H1 (cell line): ENCODE measurements around the gene OR2T34. TPM values are rescaled to one million over a fixed set of nuclear protein-coding genes. Genes with fewer than 3 reads are reported as not detected.
A peak's percentile ranks its signal among the peaks of the same experiment; 100 is the strongest.
"Not testable (repeated sequence)": the region's sequence is repeated elsewhere in the genome, so short reads cannot be mapped to it uniquely, and the experiment has no call there.

Source experiments
- CTCF ChIA-PET: fragments of 300-600 bp; sonication (Branson Sonifier 250); formaldehyde crosslinking; loops from one replicate; lab custom pipeline; 2021; ENCODE audit not compliant: partially characterized antibody; lab: Charles Lee
- POLR2A ChIA-PET: fragments of 300-600 bp; sonication (Branson Sonifier 250); formaldehyde crosslinking; loops from one replicate; lab custom pipeline; 2021; ENCODE audit warnings: inconsistent platforms; ENCODE audit not compliant: partially characterized antibody; lab: Charles Lee
- DNase-seq, 2 experiments: peaks; one replicate each; pipeline versions ENCODE4 v3.0.0 to v3.0.0-alpha.2; 2010 to 2022; ENCODE audit warnings: low spot score in 2 of 2, low read depth in 1 of 2, mixed read lengths in 1 of 2
- FAIRE-seq: peaks from 2 replicates; lab custom pipeline; 2011; peaks lifted over from hg19 to GRCh38; lab: Jason Lieb, UNC
- H2AFZ ChIP-seq: 2 replicates; pipeline ENCODE4 v1.8.1; 2012; ENCODE audit warnings: low read length, inconsistent platforms
- H2AK5ac ChIP-seq: 2 replicates; pipeline ENCODE4 v1.6.1; 2013; ENCODE audit warnings: low read depth, low read length
- H2BK120ac ChIP-seq: replicated peaks from 2 replicates; pipeline ENCODE3; 2013; ENCODE audit warnings: low read depth, low read length, inconsistent platforms
- H2BK12ac ChIP-seq: 2 replicates; pipeline ENCODE4 v1.6.1; 2013; ENCODE audit warnings: low read depth, low read length
- H2BK15ac ChIP-seq: 2 replicates; pipeline ENCODE4 v1.6.1; 2013; ENCODE audit warnings: low read length
- H2BK20ac ChIP-seq: 2 replicates; pipeline ENCODE4 v1.6.1; 2013; ENCODE audit warnings: low read length
- H2BK5ac ChIP-seq: 2 replicates; pipeline ENCODE4 v1.6.1; 2013; ENCODE audit warnings: low read depth, low read length
- H3K14ac ChIP-seq: 2 replicates; pipeline ENCODE4 v1.6.1; 2013; ENCODE audit warnings: inconsistent platforms; ENCODE audit not compliant: insufficient read length
- H3K18ac ChIP-seq: 2 replicates; pipeline ENCODE4 v1.6.1; 2013; ENCODE audit warnings: low read length; ENCODE audit errors: extremely low read depth
- H3K23ac ChIP-seq: 2 replicates; pipeline ENCODE4 v1.6.1; 2013; ENCODE audit warnings: inconsistent platforms; ENCODE audit not compliant: insufficient read length
- H3K23me2 ChIP-seq: 2 replicates; pipeline ENCODE4 v1.6.1; 2013; ENCODE audit warnings: low read depth, low read length
- H3K27ac ChIP-seq: 2 replicates; pipeline ENCODE4 v1.6.1; 2011; ENCODE audit warnings: low read depth, low read length, inconsistent platforms
- H3K27me3 ChIP-seq, 4 experiments: replicated peaks in 1 of 4; 1 replicate in 1 of 4; 2 replicates in 3 of 4; pipeline versions ENCODE4 v1.6.1 to v1.8.1; 2011 to 2013; ENCODE audit warnings: low read length in 3 of 4, mild to moderate bottlenecking in 3 of 4, inconsistent platforms in 2 of 4, mixed read lengths in 2 of 4, moderate library complexity in 1 of 4; ENCODE audit not compliant: control insufficient read depth in 3 of 4, insufficient read depth in 3 of 4; ENCODE audit errors: extremely low read depth in 1 of 4
- H3K36me3 ChIP-seq, 4 experiments: 2 replicates each; pipeline versions ENCODE4 v1.6.1 to v1.8.1; 2011 to 2013; ENCODE audit warnings: mild to moderate bottlenecking in 4 of 4, low read length in 3 of 4, moderate library complexity in 2 of 4, control low read depth in 1 of 4, inconsistent platforms in 1 of 4; ENCODE audit not compliant: insufficient read depth in 4 of 4, control insufficient read depth in 2 of 4
- H3K4ac ChIP-seq: replicated peaks from 2 replicates; pipeline ENCODE3; 2013; ENCODE audit warnings: low read length, low read depth, mixed read lengths, inconsistent platforms; ENCODE audit not compliant: insufficient read length
- H3K4me1 ChIP-seq, 4 experiments: replicated peaks in 1 of 4; 1 replicate in 1 of 4; 2 replicates in 3 of 4; pipeline versions ENCODE4 v1.6.1 to v1.8.1; 2011 to 2013; ENCODE audit warnings: low read length in 3 of 4, inconsistent platforms in 2 of 4, mixed read lengths in 1 of 4; ENCODE audit not compliant: insufficient read depth in 4 of 4, control insufficient read depth in 3 of 4
- H3K4me2 ChIP-seq, 2 experiments: 2 replicates each; pipeline versions ENCODE4 v1.6.1 to v1.8.1; 2011 to 2013; ENCODE audit warnings: low read depth in 2 of 2, low read length in 2 of 2, control low read depth in 1 of 2, inconsistent platforms in 1 of 2, mild to moderate bottlenecking in 1 of 2; ENCODE audit not compliant: insufficient read depth in 1 of 2
- H3K4me3 ChIP-seq, 4 experiments: fragments of 200-600, 300-600 bp in 1 of 4; sonication (generic), shearing (Covaris generic), sonication (Bioruptor Twin) in 1 of 4; 2 replicates each; pipeline versions ENCODE4 v1.5.1 to v1.8.1; 2011 to 2016; ENCODE audit warnings: low read length in 4 of 4, low read depth in 3 of 4, control low read depth in 2 of 4, inconsistent platforms in 2 of 4, mild to moderate bottlenecking in 2 of 4, mixed read lengths in 1 of 4, moderate library complexity in 1 of 4; ENCODE audit not compliant: insufficient read depth in 2 of 4; ENCODE audit errors: extremely low read depth in 1 of 4
- H3K56ac ChIP-seq: replicated peaks from 2 replicates; pipeline ENCODE3; 2013; ENCODE audit warnings: low read depth, mild to moderate bottlenecking, mixed read lengths, low read length, inconsistent platforms; ENCODE audit not compliant: insufficient read length
- H3K79me1 ChIP-seq: 2 replicates; pipeline ENCODE4 v1.6.1; 2013; ENCODE audit warnings: low read depth, low read length, control low read depth
- H3K79me2 ChIP-seq, 2 experiments: 2 replicates each; pipeline versions ENCODE4 v1.6.1 to v1.8.1; 2012 to 2013; ENCODE audit warnings: low read length in 2 of 2, mild to moderate bottlenecking in 2 of 2, inconsistent platforms in 1 of 2; ENCODE audit not compliant: insufficient read depth in 2 of 2, control insufficient read depth in 1 of 2
- H3K9ac ChIP-seq, 4 experiments: replicated peaks in 1 of 4; 1 replicate in 1 of 4; 2 replicates in 3 of 4; pipeline versions ENCODE4 v1.6.1 to v1.8.1; 2011 to 2013; ENCODE audit warnings: low read depth in 3 of 4, low read length in 3 of 4, control low read depth in 2 of 4, mild to moderate bottlenecking in 2 of 4, moderate library complexity in 2 of 4, inconsistent platforms in 1 of 4; ENCODE audit errors: extremely low read depth in 1 of 4
- H3K9me3 ChIP-seq, 2 experiments: 2 replicates each; pipeline versions ENCODE4 v1.6.1 to v1.8.1; 2012 to 2013; ENCODE audit warnings: mild to moderate bottlenecking in 2 of 2, moderate library complexity in 2 of 2, control low read depth in 1 of 2, inconsistent platforms in 1 of 2, low read depth in 1 of 2, low read length in 1 of 2, mixed read lengths in 1 of 2; ENCODE audit not compliant: insufficient read depth in 2 of 2
- H4K20me1 ChIP-seq, 2 experiments: replicated peaks in 1 of 2; 2 replicates each; pipeline versions ENCODE3 to v1.8.1; 2011 to 2013; ENCODE audit warnings: inconsistent platforms in 2 of 2, low read length in 2 of 2, mild to moderate bottlenecking in 1 of 2; ENCODE audit not compliant: insufficient read depth in 2 of 2, control insufficient read depth in 1 of 2
- H4K5ac ChIP-seq: 2 replicates; pipeline ENCODE4 v1.6.1; 2013; ENCODE audit warnings: low read length, low read depth, mixed read lengths, inconsistent platforms; ENCODE audit not compliant: insufficient read length
- H4K8ac ChIP-seq: 2 replicates; pipeline ENCODE4 v1.8.0; 2013; ENCODE audit warnings: mild to moderate bottlenecking, moderate library complexity, low read length, inconsistent platforms; ENCODE audit not compliant: insufficient read depth; ENCODE audit errors: extremely low read depth
- H4K91ac ChIP-seq: replicated peaks from 2 replicates; pipeline ENCODE3; 2013; ENCODE audit warnings: low read length, mixed read lengths, inconsistent platforms; ENCODE audit not compliant: insufficient read length
- WGBS, 2 experiments: shearing (Covaris generic) in 1 of 2; methylation state at CpG; one replicate each; pipeline versions ENCODE4 v1.1.6 to v1.1.7; 2013 to 2015; ENCODE audit warnings: low lambda C conversion rate in 2 of 2, mixed read lengths in 2 of 2, inconsistent platforms in 1 of 2, low coverage in 1 of 2, missing lambda C conversion rate in 1 of 2; ENCODE audit not compliant: insufficient replicate concordance in 2 of 2, insufficient coverage in 1 of 2, insufficient read length in 1 of 2; ENCODE audit errors: extremely low coverage in 1 of 2, missing lambda C conversion rate in 1 of 2; 5-methylcytosine and 5-hydroxymethylcytosine counted together
- polyA plus RNA-seq, 7 experiments: library from polyadenylated mRNA; depleted of rRNA in 3 of 7; stranded (reverse) in 5 of 7; unstranded in 2 of 7; fragments of >200 nt in 5 of 7; fragments of 200-250 nt in 2 of 7; gene quantifications; 1 replicate in 5 of 7; 2 replicates in 1 of 7; 4 replicates in 1 of 7; pipeline versions ENCODE4 v1.2.1 to v1.2.3, GENCODE V29; 2011 to 2013; ENCODE audit warnings: missing spikeins in 2 of 7, mixed read lengths in 2 of 7
- total RNA-seq: library from RNA; stranded (reverse); fragmentation: NEBNext Ultra II Directional; extraction: Animal tissue kit (Norgen Biotek cat#: 25700); gene quantifications from 2 replicates; pipeline ENCODE4 v1.2.1, GENCODE V29; 2021

The OR2T34 gene
- total and polyA plus RNA-seq, 2 of the 8 experiments (the other 6 are each of a cell fraction or from before 2014, with no cell fraction given): not detected

GRCh38 chr1:248547383-248547782 lies 27.2 kb downstream of the OR2T34 start:
- H3K27ac ChIP-seq, H4K20me1 ChIP-seq, H3K23ac ChIP-seq, H3K9ac ChIP-seq, H3K36me3 ChIP-seq, H3K18ac ChIP-seq, H3K4ac ChIP-seq, H2BK20ac ChIP-seq, H2BK5ac ChIP-seq, H3K4me1 ChIP-seq, FAIRE-seq, CTCF ChIA-PET, POLR2A ChIA-PET, H2AK5ac ChIP-seq, H2AFZ ChIP-seq, H3K9me3 ChIP-seq, H2BK120ac ChIP-seq, H2BK12ac ChIP-seq, H4K5ac ChIP-seq, H3K79me1 ChIP-seq, H3K4me2 ChIP-seq, H3K56ac ChIP-seq, H3K4me3 ChIP-seq, H4K91ac ChIP-seq, H3K27me3 ChIP-seq, H3K14ac ChIP-seq, DNase-seq, H4K8ac ChIP-seq, H3K79me2 ChIP-seq, H3K23me2 ChIP-seq, H2BK15ac ChIP-seq: not testable (repeated sequence)
- WGBS, 2 experiments: no CpG with 5 or more reads among the region's 2 CpGs

- not testable (repeated sequence) for H3K18ac ChIP-seq
Observed at GRCh38 chr1:248537449-248537848, 37.1 kb downstream of the OR2T34 start.

More at GRCh38 chr1:248537449-248537848, 37.1 kb downstream of the OR2T34 start:
- H2AK5ac ChIP-seq, H2BK5ac ChIP-seq, H2BK12ac ChIP-seq, H3K79me1 ChIP-seq, H3K14ac ChIP-seq, DNase-seq, H2AFZ ChIP-seq, H3K27me3 ChIP-seq, H3K36me3 ChIP-seq, H4K20me1 ChIP-seq, H3K79me2 ChIP-seq, H4K5ac ChIP-seq, CTCF ChIA-PET, H3K4me2 ChIP-seq, H3K56ac ChIP-seq, H3K27ac ChIP-seq, H3K23me2 ChIP-seq, H2BK15ac ChIP-seq, H2BK20ac ChIP-seq, H3K23ac ChIP-seq, H3K9me3 ChIP-seq, H4K91ac ChIP-seq, H4K8ac ChIP-seq, H2BK120ac ChIP-seq, H3K4me3 ChIP-seq, POLR2A ChIA-PET, H3K4ac ChIP-seq, H3K4me1 ChIP-seq, H3K9ac ChIP-seq: not testable (repeated sequence)
- peak; percentile 19 for FAIRE-seq
